Liver (tissue), 9 donors: ENCODE measurements around the gene VDAC1. TPM values are rescaled to one million over a fixed set of nuclear protein-coding genes. Genes with fewer than 3 reads are reported as not detected.

Experiments used
- DNase-seq: peaks from one replicate; pipeline ENCODE4 v3.0.0-alpha.2; 2017; ENCODE audit warnings: low spot score
- H3K27ac ChIP-seq, 2 donors: one replicate each; pipeline ENCODE4 v1.7.0; 2013; ENCODE audit warnings: inconsistent platforms in 2 of 2, low read length in 2 of 2, control low read depth in 1 of 2, low read depth in 1 of 2, mild to moderate bottlenecking in 1 of 2
- H3K27me3 ChIP-seq, 4 donors: one replicate each; pipeline versions ENCODE4 v1.6.1 to v1.7.0; 2013; ENCODE audit warnings: low read length in 3 of 4, inconsistent platforms in 1 of 4, mild to moderate bottlenecking in 1 of 4, moderate library complexity in 1 of 4; ENCODE audit not compliant: control insufficient read depth in 4 of 4, insufficient read depth in 4 of 4
- H3K36me3 ChIP-seq, 4 donors: one replicate each; pipeline versions ENCODE4 v1.6.1 to v1.7.0; 2013; ENCODE audit warnings: low read length in 3 of 4, mild to moderate bottlenecking in 3 of 4, low read depth in 1 of 4, moderate library complexity in 1 of 4; ENCODE audit not compliant: control insufficient read depth in 4 of 4, insufficient read depth in 3 of 4
- H3K4me1 ChIP-seq, 4 donors: one replicate each; pipeline versions ENCODE4 v1.6.1 to v1.7.0; 2013; ENCODE audit warnings: low read length in 3 of 4, mild to moderate bottlenecking in 3 of 4, moderate library complexity in 1 of 4; ENCODE audit not compliant: control insufficient read depth in 4 of 4, insufficient read depth in 4 of 4
- H3K4me3 ChIP-seq, 3 donors: one replicate each; pipeline versions ENCODE4 v1.6.1 to v1.7.0; 2013; ENCODE audit warnings: low read length in 3 of 3, control low read depth in 1 of 3, low read depth in 1 of 3, mild to moderate bottlenecking in 1 of 3
- H3K9ac ChIP-seq, 2 donors: one replicate each; pipeline ENCODE4 v1.7.0; 2013; ENCODE audit warnings: low read length in 2 of 2, mild to moderate bottlenecking in 2 of 2, moderate library complexity in 2 of 2, control low read depth in 1 of 2, low read depth in 1 of 2
- H3K9me3 ChIP-seq, 4 donors: one replicate each; pipeline versions ENCODE4 v1.6.1 to v1.7.0; 2013; ENCODE audit warnings: low read length in 3 of 4; ENCODE audit not compliant: control insufficient read depth in 4 of 4
- ATF3 ChIP-seq: IDR thresholded peaks from 2 replicates; pipeline ENCODE4 v1.6.1; 2016; ENCODE audit warnings: antibody characterized with exemption
- CTCF ChIP-seq: fragments of 150-350 bp; IDR thresholded peaks from 2 replicates; pipeline ENCODE4 v1.5.1; 2017; ENCODE audit warnings: improper control_type of control experiment, low read depth, low read length; ENCODE audit not compliant: missing input control
- EGR1 ChIP-seq, 2 donors: IDR thresholded peaks; 2 replicates each; pipeline ENCODE4 v1.6.1; 2016 to 2018; ENCODE audit warnings: antibody characterized with exemption in 2 of 2, low read depth in 2 of 2
- FOXA1 ChIP-seq: IDR thresholded peaks from 2 replicates; pipeline ENCODE4 v1.6.1; 2016; ENCODE audit warnings: antibody characterized with exemption
- FOXA2 ChIP-seq: IDR thresholded peaks from 2 replicates; pipeline ENCODE4 v1.6.1; 2016; ENCODE audit warnings: antibody characterized with exemption
- GABPA ChIP-seq, 2 donors: IDR thresholded peaks in 1 of 2; conservative IDR thresholded peaks in 1 of 2; 2 replicates each; pipeline ENCODE4 v1.6.1; 2016; ENCODE audit warnings: antibody characterized with exemption in 2 of 2, mild to moderate bottlenecking in 1 of 2, moderate library complexity in 1 of 2
- HNF4A ChIP-seq, 2 donors: conservative IDR thresholded peaks; 2 replicates each; pipeline ENCODE4 v1.6.1; 2016; ENCODE audit warnings: antibody characterized with exemption in 2 of 2, mild to moderate bottlenecking in 2 of 2
- HNF4G ChIP-seq: IDR thresholded peaks from 2 replicates; pipeline ENCODE4 v1.6.1; 2016; ENCODE audit warnings: antibody characterized with exemption
- JUND ChIP-seq, 2 donors: IDR thresholded peaks; 2 replicates each; pipeline ENCODE4 v1.6.1; 2016; ENCODE audit warnings: antibody characterized with exemption in 2 of 2
- MAX ChIP-seq: IDR thresholded peaks from 2 replicates; pipeline ENCODE4 v1.6.1; 2016; ENCODE audit warnings: antibody characterized with exemption
- RAD21 ChIP-seq, 2 donors: IDR thresholded peaks; 2 replicates each; pipeline ENCODE4 v1.6.1; 2016; ENCODE audit warnings: antibody characterized with exemption in 2 of 2, mild to moderate bottlenecking in 2 of 2
- RXRA ChIP-seq, 2 donors: IDR thresholded peaks; 2 replicates each; pipeline ENCODE4 v1.6.1; 2017 to 2018; ENCODE audit warnings: antibody characterized with exemption in 2 of 2, mild to moderate bottlenecking in 1 of 2
- SP1 ChIP-seq: IDR thresholded peaks from 2 replicates; pipeline ENCODE4 v1.6.1; 2018; ENCODE audit warnings: antibody characterized with exemption, mild to moderate bottlenecking
- TAF1 ChIP-seq: conservative IDR thresholded peaks from 2 replicates; pipeline ENCODE4 v1.6.1; 2016; ENCODE audit warnings: antibody characterized with exemption, mild to moderate bottlenecking
- YY1 ChIP-seq: IDR thresholded peaks from 2 replicates; pipeline ENCODE4 v1.6.1; 2016; ENCODE audit warnings: antibody characterized with exemption, mild to moderate bottlenecking
- ZBTB33 ChIP-seq: IDR thresholded peaks from 2 replicates; pipeline ENCODE4 v1.6.1; 2016; ENCODE audit warnings: antibody characterized with exemption
- WGBS: extraction: QIAGEN DNeasy Blood & Tissue Kit; methylation state at CpG from one replicate; pipeline ENCODE4 v1.1.7; 2013; 5-methylcytosine and 5-hydroxymethylcytosine counted together
- polyA plus RNA-seq, 2 donors: library from polyadenylated mRNA; stranded (reverse) in 1 of 2; unstranded in 1 of 2; fragments of 200-250 nt in 1 of 2; fragments of >200 nt in 1 of 2; fragmentation: Nextera tagmentation in 1 of 2; extraction: Ambion mirVana in 1 of 2; gene quantifications; one replicate each; pipeline versions ENCODE4 v1.2.1 to v1.2.3, GENCODE V29; 2013 to 2015
- total RNA-seq, 2 donors: library from RNA; depleted of rRNA; stranded (reverse); fragments of >200 nt; gene quantifications; one replicate each; pipeline ENCODE4 v1.2.3, GENCODE V29; 2014
- donor health status: healthy.
- donor health status: healthy.
- donor health status: healthy.
- donor health status: healthy.
- donor health status: healthy.

The VDAC1 gene
- total and polyA plus RNA-seq, 4 donors: 85.4 to 139 (median 121) TPM

- Histone ChIP-seq H3K36me3 (no peaks in the 10 kb centered on the region), H3K9ac (no peak overlapping the region), H3K9me3 (no peaks in the 10 kb centered on the region), H3K4me3 (no peak overlapping the region), H3K27me3 (no peaks in the 10 kb centered on the region), H3K27ac (no peak overlapping the region), H3K4me1 (peaks cover 4 to 16% (median 9%) of the 10 kb centered on the region in 4 donors)
- no peak for DNase-seq
- WGBS: 60% methylated on average over 2 of the region's 2 CpGs
- no peak for TF ChIP-seq CTCF
- no peak for TF ChIP-seq YY1
- TF ChIP-seq HNF4G: no peak
These were observed 3.5 kb upstream of the VDAC1 start for GRCh38 chr5:134008266-134008749.

- DNase-seq: no peak
- H3K27me3 ChIP-seq: no peaks in the 10 kb centered on the region
- H3K4me1 ChIP-seq: peaks cover 8 to 21% (median 14%) of the 10 kb centered on the region in 4 donors
- no peak overlapping the region for H3K27ac ChIP-seq
- no peaks in the 10 kb centered on the region for H3K36me3 ChIP-seq
- no peaks in the 10 kb centered on the region for H3K9me3 ChIP-seq
- WGBS: 83% methylated on average over 14 of the region's 14 CpGs
- TF ChIP-seq RXRA (IDR thresholded peaks at IDR 0.05): no peak
- no peak for TF ChIP-seq SP1
- TF ChIP-seq JUND (IDR thresholded peaks at IDR 0.05): no peak
- TF ChIP-seq FOXA1: no peak
- no peak for TF ChIP-seq TAF1
- TF ChIP-seq ZBTB33: no peak
- TF ChIP-seq ATF3: no peak
- no peak for TF ChIP-seq HNF4A (conservative IDR thresholded peaks at IDR 0.05)
- TF ChIP-seq CTCF: no peak
- no peak for TF ChIP-seq HNF4G
- no peak for TF ChIP-seq GABPA (IDR thresholded peaks at IDR 0.05 in 1 of 2, conservative IDR thresholded peaks at IDR 0.05 in 1 of 2)
- no peak for TF ChIP-seq EGR1 (IDR thresholded peaks at IDR 0.05; ENCODE audit: low read depth in 2 of 2)
- TF ChIP-seq YY1: no peak
- TF ChIP-seq FOXA2: no peak
- TF ChIP-seq RAD21 (IDR thresholded peaks at IDR 0.05): no peak
- TF ChIP-seq MAX: no peak
- no peak overlapping the region for H3K9ac ChIP-seq
- H3K4me3 ChIP-seq: no peak overlapping the region
These were observed 2.9 kb upstream of the VDAC1 start for GRCh38 chr5:134007581-134008265.
